Hypothalamus (tissue), 51 donors: ENCODE results near the gene SLC9A1.
A peak's percentile ranks its signal among the peaks of the same experiment; 100 is the strongest.
"Not testable (repeated sequence)": the region's sequence is repeated elsewhere in the genome, so short reads cannot be mapped to it uniquely, and the experiment has no call there.

Source experiments
- DNase-seq, 51 donors: peaks; one replicate each; lab custom pipeline; 2025; lab: John Stamatoyannopoulos, UW

Gene SLC9A1

DNA sequence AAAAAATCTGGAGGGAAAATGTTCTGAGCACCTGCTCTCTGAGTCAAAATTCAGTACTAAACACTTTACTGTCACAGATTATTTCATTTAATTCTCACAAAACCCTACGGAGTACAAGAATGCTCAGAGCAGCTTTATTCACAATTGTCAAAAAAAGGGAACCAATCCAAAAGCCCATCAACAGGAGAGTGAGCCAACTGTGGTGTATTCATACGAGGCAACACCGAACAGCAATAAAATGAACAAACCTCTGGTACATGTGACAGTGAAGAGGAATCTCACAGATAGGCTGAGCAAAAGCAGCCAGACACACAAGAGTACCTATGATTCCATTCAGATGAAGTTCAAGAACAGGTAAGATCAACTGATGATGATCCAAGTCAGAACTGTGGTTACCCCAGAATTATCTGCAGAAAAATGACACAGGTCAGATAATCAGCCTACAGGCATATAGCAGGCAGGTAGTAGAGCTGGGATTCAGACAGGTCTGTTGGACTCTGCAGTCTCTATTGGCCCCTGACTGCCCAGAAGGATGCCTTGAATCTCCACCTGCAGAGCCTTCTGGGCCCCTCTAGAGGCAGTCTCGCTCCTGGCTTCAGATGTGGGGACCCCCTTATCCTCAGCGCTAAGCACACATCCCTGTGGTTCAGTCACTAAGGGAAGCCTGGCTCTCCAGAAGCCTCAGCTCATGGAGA lies 19.2 kb downstream of the SLC9A1 start:
- DNase-seq, result no peak

DNA sequence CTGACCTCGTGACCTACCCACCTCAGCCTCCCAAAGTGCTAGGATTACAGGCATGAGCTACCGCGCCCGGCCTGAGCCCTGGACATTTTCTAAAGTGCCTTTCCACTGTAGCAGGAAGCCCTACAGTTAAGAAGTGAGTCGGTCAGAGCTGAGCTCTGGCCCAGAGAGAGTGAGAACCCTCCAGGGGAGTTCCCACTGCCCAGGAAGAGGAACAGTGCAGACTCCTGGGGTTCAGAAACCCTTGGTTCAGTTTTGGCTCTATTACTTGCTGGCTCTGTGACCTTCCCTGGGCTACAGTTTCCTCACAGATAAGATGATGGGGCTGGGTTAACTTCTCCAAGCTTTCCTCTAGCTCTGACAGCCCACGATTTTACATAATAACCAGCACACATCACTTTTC lies 20.9 kb downstream of the SLC9A1 start:
- no peak for DNase-seq

DNA sequence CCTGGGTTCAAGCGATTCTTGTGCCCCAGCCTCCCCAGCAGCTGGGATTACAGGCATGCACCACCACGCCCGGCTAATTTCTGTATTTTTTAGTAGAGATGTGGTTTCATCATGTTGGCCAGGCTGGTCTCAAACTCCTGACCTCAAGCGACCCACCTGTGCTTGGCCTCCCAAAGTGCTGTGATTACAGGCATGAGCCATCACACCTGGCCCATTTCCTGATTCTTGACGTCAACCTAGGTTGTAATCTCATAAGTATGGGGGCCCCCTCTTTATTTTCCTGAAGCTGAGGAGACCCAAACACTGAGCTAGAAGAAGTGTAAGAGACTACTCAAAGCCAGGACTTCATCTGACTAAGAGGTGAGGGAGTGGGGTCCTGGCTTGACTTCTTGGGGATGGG lies 21.8 kb downstream of the SLC9A1 start:
- no peak for DNase-seq

DNA sequence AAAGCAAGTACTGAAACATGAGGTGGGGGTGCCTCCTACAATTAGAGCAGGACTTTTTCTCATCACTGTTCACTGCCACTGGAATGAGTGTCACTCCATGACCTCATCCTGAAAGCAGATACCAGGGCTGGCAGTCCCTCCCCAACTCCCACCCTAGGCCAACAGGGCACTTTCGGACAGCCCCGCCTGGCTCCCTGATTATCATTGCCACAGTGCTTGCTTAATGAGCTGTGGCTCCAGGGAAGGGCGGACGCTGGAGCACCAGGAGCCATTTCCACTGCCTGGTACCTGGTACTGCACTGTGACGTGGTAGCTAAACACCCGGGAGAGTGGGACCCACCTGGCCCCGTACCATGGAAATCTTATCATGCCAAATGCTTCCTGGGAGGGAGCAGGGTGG lies 22.3 kb downstream of the SLC9A1 start:
- no peak for DNase-seq

DNA sequence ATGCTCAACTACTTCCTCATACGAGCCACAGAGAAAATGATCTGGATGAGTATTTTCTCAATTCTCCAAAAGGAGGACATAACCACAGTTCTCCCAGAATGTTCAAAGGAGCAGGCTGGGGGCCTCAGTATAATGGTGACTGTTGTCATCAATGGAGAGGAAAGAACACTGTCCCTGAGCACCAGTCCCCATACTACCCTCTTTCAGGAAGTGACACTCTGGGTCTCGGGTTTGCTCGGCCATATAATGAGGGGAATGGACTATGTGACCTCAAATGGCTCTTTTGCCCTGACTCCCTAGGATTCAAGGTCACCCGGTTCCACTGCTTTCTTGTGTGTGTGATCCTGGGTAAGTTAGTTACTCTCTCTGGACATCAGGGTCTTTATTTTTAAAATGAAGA lies 22.8 kb downstream of the SLC9A1 start:
- no peak for DNase-seq

DNA sequence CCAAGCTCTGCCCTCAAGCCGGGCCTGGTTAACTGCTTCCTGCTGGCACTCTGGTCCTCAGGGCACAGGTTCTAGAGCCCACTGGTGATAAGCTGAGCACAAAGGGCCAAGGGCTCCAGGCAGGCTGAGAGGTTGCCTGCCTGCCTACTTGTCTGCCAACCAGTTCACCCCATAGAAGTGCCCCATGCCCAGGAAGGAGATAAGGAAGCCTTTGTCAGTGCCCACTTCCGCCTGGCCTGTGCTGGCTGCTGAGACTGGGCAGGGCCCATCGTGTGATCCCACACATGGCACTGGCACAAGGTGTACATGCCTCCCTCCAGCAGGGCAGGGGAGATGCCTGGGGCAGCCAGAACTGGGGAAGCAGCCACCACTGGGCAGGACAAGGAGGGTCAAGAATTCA lies 24.1 kb downstream of the SLC9A1 start:
- DNase-seq, result no peak

DNA sequence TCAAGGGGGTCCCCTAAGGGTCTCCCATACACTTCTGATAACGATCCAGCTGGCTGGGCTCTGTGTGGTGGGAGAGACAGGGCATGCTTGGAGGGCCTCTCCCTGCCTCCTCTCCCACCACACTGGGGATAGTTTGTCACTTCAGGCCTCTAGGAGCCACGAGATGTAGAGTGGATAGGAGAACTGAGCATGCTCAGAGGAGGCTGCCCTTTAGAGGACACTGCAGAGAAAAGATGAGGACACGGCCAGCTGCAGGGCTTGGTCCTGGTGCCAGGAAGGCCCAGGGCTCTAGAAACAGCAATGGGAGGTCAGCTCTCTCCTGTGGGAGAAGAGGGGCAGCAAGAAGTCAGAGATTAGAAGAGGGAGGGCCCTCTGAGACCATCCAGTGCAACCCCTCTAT lies 25.7 kb downstream of the SLC9A1 start:
- peak in 2 of 51 donors; percentile 28 to 32 for DNase-seq

DNA sequence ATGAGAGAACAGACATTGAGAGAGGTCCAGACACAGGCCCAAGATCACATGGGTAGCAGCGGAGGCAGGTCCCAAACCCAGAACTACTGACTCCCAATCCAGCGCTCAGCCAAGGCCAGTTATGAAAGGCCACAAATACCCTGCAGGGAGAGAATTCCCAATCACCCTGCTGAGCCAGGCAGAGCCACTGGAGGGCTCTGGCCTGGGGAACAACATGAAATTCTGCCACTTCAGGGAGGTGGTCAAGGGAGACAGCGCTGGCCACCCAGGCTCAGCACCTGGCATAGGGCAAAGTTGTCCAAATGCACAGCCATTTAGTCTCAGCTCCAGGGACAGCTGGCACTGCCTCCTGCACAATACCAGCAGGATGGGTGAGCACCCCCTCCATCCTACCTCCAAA lies 27.5 kb downstream of the SLC9A1 start:
- DNase-seq, result no peak

DNA sequence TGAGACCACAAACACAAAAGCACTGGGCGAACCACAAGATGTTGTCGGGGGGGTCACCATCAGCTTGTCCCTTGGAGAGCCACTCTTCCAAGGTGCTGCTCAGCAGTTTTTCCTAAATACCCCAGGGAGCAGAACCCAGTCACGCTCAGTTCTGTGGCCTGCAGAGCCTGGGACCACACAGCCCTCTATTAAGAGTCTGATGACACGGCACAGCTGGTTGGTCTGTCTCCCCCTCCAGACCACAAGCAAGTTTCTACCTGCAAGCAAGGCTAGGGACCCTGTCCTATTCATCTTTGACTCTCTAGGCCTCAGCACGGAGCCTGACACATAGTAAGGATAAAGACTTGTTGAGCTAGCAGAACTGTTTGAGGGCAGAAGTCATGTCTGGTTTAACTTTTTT lies 28.5 kb downstream of the SLC9A1 start:
- no peak for DNase-seq

DNA sequence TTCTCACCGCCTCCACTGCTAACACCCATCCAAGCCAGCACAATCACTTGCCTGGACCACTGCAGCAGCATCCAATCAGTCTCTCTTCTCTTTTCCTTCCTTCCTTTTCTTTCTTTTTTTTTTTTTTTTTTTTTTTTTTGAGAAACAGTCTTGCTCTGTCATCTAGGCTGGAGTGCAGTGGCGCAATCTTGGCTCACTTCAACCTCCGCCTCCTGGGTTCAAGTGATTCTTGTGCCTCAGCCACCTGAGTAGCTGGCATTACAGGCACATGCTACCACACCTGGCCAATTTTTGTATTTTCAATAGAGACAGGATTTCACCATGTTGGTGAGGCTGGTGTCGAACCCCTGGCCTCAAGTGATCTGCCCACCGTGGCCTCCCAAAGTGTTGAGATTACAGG lies 29.8 kb downstream of the SLC9A1 start:
- not testable (repeated sequence) for DNase-seq

DNA sequence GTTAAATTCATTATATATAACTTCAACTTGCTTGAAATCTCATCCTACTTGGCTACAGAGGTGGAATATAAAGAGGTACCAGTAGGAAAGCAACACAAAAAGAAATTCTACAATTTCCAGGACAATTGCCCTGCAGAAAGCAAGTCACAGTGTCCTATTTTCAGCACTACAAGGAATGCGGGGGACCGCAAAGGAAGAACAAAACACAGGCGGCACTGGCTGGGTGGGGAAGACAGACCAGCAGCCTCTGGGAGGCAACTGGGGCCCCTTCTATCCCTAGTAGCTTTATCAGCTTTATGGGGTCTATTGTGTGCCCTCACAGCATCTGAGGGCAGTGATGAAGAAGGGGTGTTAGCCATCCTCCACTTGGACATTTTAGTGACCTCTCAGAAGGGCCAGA lies 30.5 kb downstream of the SLC9A1 start:
- no peak for DNase-seq

DNA sequence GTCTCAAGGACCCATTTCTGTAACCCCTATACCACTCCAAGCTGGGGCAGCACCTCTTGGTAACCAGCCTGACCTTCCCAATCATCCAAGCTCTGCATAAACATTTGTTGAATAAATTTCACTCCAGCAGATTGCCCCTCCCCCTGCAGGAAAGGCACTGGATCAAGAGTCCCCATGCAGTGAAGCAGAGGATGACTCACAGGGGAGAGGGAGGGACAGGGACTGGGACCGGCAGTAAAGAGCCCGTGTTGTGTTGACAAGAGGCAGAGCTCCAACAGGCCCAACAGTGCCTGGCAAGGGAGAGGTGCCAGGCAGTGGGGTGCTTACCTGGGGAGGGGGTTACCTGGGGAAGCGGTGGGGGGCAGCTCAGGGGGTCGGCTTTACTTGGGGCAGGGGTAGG lies 32.3 kb downstream of the SLC9A1 start:
- peak in 20 of 51 donors; percentile 7 to 82 (median 42) for DNase-seq

DNA sequence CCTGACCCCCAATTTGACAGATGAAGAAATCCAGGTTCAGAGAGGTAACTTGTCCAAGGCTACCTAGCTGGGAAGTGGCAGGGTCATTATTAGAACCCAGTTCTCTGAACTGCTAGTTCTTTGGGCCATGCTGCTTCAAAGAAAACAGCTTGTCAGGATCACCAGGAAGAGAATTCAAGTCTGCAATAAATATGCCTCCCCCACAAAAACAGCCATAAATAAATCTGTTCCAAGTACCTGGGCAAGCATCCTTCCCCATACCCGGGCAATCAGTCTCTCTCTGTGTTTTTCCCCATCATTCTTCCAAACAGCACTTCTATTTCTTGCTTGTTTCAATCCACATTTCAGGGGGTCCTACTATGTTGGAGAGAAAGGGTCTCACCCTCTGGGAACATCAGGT lies 34.1 kb downstream of the SLC9A1 start:
- DNase-seq, result no peak

DNA sequence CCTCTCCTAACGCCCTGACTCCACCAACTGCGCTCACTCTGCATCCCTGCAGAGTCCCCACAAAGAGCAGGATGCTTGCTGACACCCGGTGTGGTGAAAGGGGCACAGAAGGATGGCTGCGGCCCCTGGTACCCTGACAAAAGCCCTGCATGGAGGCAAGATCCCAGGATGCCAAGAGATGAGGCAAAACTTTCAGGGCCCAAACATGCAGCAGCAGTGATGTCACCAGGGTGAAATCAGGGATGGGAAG lies 36.6 kb downstream of the SLC9A1 start:
- DNase-seq, result no peak

DNA sequence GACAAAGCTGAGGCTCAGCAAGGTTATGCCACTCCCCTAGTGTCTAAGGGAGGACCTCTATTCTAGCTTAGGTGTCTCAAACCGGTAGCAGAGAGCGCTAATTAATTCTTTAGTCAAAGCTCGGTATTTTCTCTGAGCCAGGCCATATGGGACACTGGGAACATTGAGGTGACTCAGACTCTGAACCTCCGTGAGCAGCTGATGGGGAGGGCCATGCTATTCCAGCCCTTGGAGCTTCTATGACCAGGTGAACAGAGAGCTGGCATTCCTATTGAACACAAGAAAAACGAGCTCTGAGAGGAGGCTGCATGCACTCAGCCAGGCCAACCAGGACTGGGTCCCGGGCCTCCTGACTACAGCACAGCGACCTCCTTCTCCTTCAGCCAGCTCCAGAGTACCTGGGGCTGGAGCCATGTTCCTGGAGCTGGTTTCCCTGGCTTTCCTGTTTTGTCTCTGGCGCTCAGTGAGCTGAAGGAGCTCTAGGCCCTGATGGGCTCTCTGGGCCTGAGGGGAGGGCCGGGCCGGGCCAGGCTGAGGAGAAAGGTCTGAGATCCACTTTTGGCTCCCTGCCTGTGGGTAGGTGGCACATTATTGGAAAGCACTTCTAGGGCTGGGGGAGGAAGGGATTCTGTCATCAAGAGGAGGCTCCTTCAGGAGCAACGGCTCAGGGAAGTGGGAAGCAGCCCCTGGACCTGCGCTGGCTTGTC lies 37.0 kb downstream of the SLC9A1 start:
- DNase-seq, result peak in 2 of 51 donors; percentile 30 to 34

DNA sequence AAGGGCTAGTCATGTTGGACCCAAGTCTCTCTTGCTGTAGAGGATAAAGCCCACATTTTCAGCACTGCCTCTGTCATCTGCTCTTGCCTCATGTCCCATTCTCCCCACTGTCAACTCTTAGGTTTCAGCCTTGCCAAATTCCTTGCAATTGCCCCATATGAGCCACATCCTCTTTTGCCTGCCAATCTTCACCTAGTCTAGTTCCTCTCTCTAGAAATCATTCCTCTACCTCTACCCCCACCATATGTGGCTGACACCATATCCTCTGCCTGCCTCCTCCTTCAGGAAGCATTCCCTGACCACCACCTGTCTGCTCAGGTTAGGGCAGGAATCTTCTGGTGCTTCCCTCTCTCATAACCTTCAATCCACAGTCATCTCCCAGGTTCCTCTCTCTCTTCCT lies 38.2 kb downstream of the SLC9A1 start:
- no peak for DNase-seq

DNA sequence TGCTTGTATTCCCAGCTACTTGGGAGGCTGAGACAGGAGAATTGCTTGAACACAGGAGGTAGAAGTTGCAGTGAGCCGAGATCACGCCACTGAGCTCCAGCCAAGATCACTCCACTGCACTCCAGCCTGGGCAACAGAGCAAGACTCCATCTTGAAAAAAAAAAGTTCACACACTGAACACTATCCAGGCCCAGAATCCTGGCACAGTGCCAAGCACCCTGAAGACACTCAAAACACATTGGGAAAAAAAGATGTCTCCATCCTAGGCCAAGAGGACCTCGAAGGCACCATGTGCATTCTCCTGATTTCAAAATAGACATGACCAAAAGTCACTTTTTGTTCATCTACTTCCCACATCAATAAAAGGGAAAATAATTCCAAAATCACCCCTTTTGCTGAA lies 38.7 kb downstream of the SLC9A1 start:
- DNase-seq, result no peak

DNA sequence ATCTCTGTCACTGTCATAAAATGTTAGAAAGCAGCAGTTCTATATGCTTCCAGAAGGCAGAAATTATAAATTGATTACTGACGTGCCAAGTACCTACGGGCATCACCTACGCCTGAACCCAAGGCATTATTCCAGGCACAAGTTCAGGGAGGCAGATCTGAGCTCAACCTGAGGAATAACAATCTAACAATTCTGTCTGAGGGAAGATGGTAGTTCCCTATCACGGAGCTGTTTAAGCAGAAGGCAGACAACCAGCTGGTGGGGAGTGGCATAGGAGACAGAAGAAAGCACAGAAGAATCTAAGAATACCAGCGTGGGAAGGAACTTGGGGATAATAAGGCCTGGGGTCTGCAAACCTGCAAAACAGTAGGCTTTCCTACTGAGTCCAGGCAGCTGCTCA lies 40.4 kb downstream of the SLC9A1 start:
- no peak for DNase-seq

DNA sequence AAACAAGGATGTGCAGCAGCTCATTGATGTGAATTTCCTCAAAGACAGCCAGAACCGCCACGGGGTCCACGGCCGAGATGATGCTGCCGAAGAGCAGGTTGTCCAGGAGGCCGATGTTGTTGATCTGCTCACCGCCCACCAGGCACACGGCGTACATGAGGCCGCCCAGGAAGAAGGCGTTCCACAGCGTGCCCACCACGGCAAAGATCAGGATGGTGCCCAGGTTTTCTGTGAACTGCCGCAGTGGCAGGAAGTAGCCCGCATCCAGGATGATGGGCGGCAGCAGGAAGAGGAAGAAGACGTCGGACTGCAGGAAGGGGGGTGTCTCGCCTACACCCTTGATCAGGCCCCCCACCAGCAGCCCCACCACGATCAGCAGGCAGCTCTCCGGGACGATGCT lies 41.1 kb downstream of the SLC9A1 start:
- DNase-seq, result no peak

DNA sequence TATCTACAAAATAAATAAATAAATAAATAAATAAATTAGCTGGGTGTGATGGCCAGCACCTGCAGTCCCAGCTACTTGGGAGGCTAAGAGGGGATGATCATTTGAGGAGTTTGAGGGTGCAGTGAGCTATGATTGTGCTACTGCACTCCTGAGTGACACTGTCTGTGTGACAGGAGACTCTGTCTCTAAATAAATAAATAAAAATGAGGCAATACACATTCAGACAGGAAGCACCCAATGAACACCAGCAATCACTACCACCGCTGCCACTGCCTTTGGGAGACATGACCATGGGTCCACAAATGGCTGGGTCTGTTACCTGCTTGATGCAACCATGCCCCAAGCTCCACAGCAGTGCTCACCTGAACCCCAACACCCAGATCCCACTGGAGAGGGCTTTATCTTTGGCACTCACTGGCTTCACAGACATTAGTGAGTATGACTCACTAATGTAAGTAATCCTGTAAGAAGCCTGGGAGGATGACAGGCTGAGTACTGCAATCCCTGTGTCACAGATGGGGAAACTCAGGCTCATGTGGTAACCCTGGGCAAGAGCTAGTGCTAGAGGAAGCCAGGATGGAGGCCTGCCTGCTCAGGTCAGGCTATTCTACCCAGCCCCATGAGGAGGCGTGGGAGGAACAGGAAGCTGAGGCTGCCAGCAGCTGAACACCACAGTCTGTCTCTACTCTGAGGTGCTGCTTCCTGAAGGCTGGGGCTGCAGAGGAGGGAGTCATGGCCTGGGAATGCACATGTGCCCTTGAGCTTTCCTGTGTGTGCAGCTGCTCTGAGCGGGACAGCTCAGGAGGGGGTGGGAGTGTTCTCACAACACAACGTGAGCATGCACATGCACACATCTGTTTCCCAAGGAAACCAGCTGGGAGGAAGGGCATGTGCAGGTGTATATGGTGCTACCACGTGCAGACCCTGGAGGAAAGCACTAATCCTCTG lies 43.0 kb downstream of the SLC9A1 start:
- DNase-seq, result peak in 13 of 51 donors; percentile 8 to 65 (median 28)

DNA sequence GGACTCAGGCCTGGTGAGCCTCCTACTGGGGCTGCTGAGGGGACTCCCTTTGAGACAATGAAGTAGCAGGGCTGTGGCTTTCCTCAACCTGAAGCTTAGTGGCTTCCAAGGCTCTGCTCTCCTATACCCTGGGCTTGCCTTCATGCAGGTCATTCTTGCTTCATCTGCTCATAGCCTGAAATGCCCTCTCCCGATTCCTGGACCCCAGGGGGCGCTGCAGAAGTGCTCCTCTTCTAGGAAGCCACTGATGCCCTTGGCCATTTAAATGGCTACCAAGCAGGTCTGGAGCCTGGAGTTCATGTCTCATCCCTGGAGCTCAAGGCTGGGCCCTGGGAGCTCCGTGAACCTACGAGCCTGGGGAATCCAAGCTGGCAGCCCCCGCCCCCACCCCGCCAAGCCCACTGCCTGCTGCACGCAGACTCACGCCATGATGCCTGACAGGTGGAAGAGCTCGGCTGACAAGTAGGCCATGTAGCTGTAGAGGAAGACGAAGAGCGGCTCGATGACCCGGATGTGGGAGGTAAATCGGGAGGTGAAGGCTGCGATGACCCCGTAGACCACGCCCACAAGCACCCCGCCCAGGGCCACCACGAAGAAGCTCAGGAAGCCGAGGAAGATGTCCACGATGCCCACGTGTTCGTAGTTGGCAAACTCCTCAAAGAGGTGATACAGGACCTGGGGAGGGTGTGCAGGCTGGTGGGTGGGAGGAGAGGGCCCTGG lies 45.7 kb downstream of the SLC9A1 start:
- DNase-seq, result no peak
